Measurements from ENCODE around the gene CHRND.

GRCh38 chr2:232528746-232529460, 2.9 kb downstream of the CHRND start:
- TF ChIP-seq, protein P1, sequence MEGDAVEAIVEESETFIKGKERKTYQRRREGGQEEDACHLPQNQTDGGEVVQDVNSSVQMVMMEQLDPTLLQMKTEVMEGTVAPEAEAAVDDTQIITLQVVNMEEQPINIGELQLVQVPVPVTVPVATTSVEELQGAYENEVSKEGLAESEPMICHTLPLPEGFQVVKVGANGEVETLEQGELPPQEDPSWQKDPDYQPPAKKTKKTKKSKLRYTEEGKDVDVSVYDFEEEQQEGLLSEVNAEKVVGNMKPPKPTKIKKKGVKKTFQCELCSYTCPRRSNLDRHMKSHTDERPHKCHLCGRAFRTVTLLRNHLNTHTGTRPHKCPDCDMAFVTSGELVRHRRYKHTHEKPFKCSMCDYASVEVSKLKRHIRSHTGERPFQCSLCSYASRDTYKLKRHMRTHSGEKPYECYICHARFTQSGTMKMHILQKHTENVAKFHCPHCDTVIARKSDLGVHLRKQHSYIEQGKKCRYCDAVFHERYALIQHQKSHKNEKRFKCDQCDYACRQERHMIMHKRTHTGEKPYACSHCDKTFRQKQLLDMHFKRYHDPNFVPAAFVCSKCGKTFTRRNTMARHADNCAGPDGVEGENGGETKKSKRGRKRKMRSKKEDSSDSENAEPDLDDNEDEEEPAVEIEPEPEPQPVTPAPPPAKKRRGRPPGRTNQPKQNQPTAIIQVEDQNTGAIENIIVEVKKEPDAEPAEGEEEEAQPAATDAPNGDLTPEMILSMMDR (IDR thresholded peaks at IDR 0.05), result no peak
- no peak for TF ChIP-seq POLR2A (IDR thresholded peaks at IDR 0.05)
